ENCODE data around the gene CCL14. TPM values are rescaled to one million over a fixed set of nuclear protein-coding genes. Genes with fewer than 3 reads are reported as not detected.
"Not testable (repeated sequence)": the region's sequence is repeated elsewhere in the genome, so short reads cannot be mapped to it uniquely, and the experiment has no call there.

CCL14 gene
- total RNA-seq, 5 donors from 2014 or later (not counting 1 experiment from before 2014, with no cell fraction given): not detected

- Mint-ChIP-seq H3K4me3 (no peak overlapping the region), H3K9me3 (no peaks in the 10 kb centered on the region), H3K36me3 (no peaks in the 10 kb centered on the region), H3K27ac (no peak overlapping the region), H3K27me3 (peaks cover 0 to 4% of the 10 kb centered on the region in 2 donors), H3K4me1 (peaks cover 0 to 2% (median 0%) of the 10 kb centered on the region in 3 donors)
- Histone ChIP-seq H3K27me3 (replicated peaks in 1 of 2; ENCODE audit: control insufficient read depth in 2 of 2, extremely low read depth in 1 of 2, insufficient read depth in 2 of 2, low read length in 1 of 2) (no peaks in the 10 kb centered on the region), H3K4me3 (ENCODE audit: control insufficient read depth in 1 of 2, extremely low read depth in 1 of 2, low read length in 1 of 2) (no peak overlapping the region), H3K9me3 (no peaks in the 10 kb centered on the region), H3K4me1 (ENCODE audit: control insufficient read depth in 1 of 2, extremely low read depth in 1 of 2, insufficient read depth in 2 of 2, low read length in 2 of 2) (peaks cover 0 to 10% of the 10 kb centered on the region in 2 experiments), H3K27ac (ENCODE audit: low read length) (no peak overlapping the region), H3K36me3 (ENCODE audit: control insufficient read depth in 2 of 2, extremely low read depth in 1 of 2, insufficient read depth in 1 of 2, low read length in 1 of 2) (no peaks in the 10 kb centered on the region)
- ATAC-seq (replicated peaks in 1 of 4) (peak; percentile 73 to 77 (median 76)), DNase-seq (peak in 33 of 35 experiments; percentile 6 to 67 (median 33))
- POLR2A ChIA-PET: no interaction called here
- WGBS (ENCODE audit: insufficient coverage): 0% methylated on average over 2 of the region's 12 CpGs
- CTCF ChIA-PET: interaction anchor here (0.6 to 0.7 kb wide), 5 partner anchors 15 to 1103 kb away, joined by 3 to 9 read pairs (median 4); no protein-coding TSS in a partner anchor
Observed at GRCh38 chr17:35947156-35947585, 39.4 kb downstream of the CCL14 start.

GRCh38 chr17:35944151-35944550, 42.4 kb downstream of the CCL14 start:
- H3K4me1 ChIP-seq (ENCODE audit: control insufficient read depth in 1 of 2, extremely low read depth in 1 of 2, insufficient read depth in 2 of 2, low read length in 2 of 2): peaks cover 0 to 10% of the 10 kb centered on the region in 2 experiments
- no peaks in the 10 kb centered on the region for H3K36me3 ChIP-seq (ENCODE audit: control insufficient read depth in 2 of 2, extremely low read depth in 1 of 2, insufficient read depth in 1 of 2, low read length in 1 of 2)
- DNase-seq (no peak), ATAC-seq (replicated peaks in 1 of 4) (no peak)
- Mint-ChIP-seq H3K4me1 (peaks cover 0 to 2% (median 0%) of the 10 kb centered on the region in 3 donors), H3K27ac (no peak overlapping the region), H3K36me3 (no peaks in the 10 kb centered on the region), H3K27me3 (peaks cover 0 to 4% of the 10 kb centered on the region in 2 donors), H3K4me3 (no peak overlapping the region), H3K9me3 (no peaks in the 10 kb centered on the region)
- 92% methylated on average over 2 of the region's 4 CpGs for WGBS (ENCODE audit: insufficient coverage)
- no peak overlapping the region for H3K27ac ChIP-seq (ENCODE audit: low read length)
- H3K4me3 ChIP-seq (ENCODE audit: control insufficient read depth in 1 of 2, extremely low read depth in 1 of 2, low read length in 1 of 2): no peak overlapping the region
- H3K27me3 ChIP-seq (replicated peaks in 1 of 2; ENCODE audit: control insufficient read depth in 2 of 2, extremely low read depth in 1 of 2, insufficient read depth in 2 of 2, low read length in 1 of 2): no peaks in the 10 kb centered on the region
- H3K9me3 ChIP-seq: no peaks in the 10 kb centered on the region
- ChIA-PET POLR2A (no interaction called here), CTCF (interaction anchor here in 1 of 2 donors (0.7 kb wide), 1 partner anchor 251 kb away, joined by 3 read pairs; no protein-coding TSS in a partner anchor)

- Mint-ChIP-seq H3K4me3 (no peak within 1 kb of the TSS), H3K4me1 (peaks cover 0 to 2% (median 0%) of the 10 kb centered on the region in 3 donors), H3K27ac (peak within 1 kb of the TSS in 1 of 2 donors; percentile 56), H3K27me3 (peaks cover 0 to 4% of the 10 kb centered on the region in 2 donors), H3K36me3 (no peaks in the 10 kb centered on the region), H3K9me3 (no peaks in the 10 kb centered on the region)
- no CpG with 5 or more reads among the region's 2 CpGs for WGBS (ENCODE audit: insufficient coverage)
- POLR2A ChIA-PET: no interaction called here
- Histone ChIP-seq H3K27ac (ENCODE audit: low read length) (no peak within 1 kb of the TSS), H3K27me3 (replicated peaks in 1 of 2; ENCODE audit: control insufficient read depth in 2 of 2, extremely low read depth in 1 of 2, insufficient read depth in 2 of 2, low read length in 1 of 2) (no peaks in the 10 kb centered on the region), H3K4me3 (ENCODE audit: control insufficient read depth in 1 of 2, extremely low read depth in 1 of 2, low read length in 1 of 2) (no peak within 1 kb of the TSS), H3K4me1 (ENCODE audit: control insufficient read depth in 1 of 2, extremely low read depth in 1 of 2, insufficient read depth in 2 of 2, low read length in 2 of 2) (peaks cover 0 to 10% of the 10 kb centered on the region in 2 experiments), H3K9me3 (no peaks in the 10 kb centered on the region), H3K36me3 (ENCODE audit: control insufficient read depth in 2 of 2, extremely low read depth in 1 of 2, insufficient read depth in 1 of 2, low read length in 1 of 2) (no peaks in the 10 kb centered on the region)
- CTCF ChIA-PET: interaction anchor here in 1 of 2 donors (0.7 kb wide), 1 partner anchor 252 kb away, joined by 3 read pairs; no protein-coding TSS in a partner anchor
- ATAC-seq (replicated peaks in 1 of 4) (no peak), DNase-seq (no peak)
Observed at GRCh38 chr17:35943537-35943936, 43.0 kb downstream of the CCL14 start, which contains the start of gene LYZL6. Gene LYZL6, minus strand, starts transcription at chr17:35943713. Its CDS starts 4,357 bp downstream, at chr17:35939356.

- Histone ChIP-seq H3K9me3 (no peaks in the 10 kb centered on the region), H3K27me3 (replicated peaks in 1 of 2; ENCODE audit: control insufficient read depth in 2 of 2, extremely low read depth in 1 of 2, insufficient read depth in 2 of 2, low read length in 1 of 2) (no peaks in the 10 kb centered on the region), H3K27ac (ENCODE audit: low read length) (no peak overlapping the region), H3K4me3 (ENCODE audit: control insufficient read depth in 1 of 2, extremely low read depth in 1 of 2, low read length in 1 of 2) (no peak overlapping the region), H3K4me1 (ENCODE audit: control insufficient read depth in 1 of 2, extremely low read depth in 1 of 2, insufficient read depth in 2 of 2, low read length in 2 of 2) (peaks cover 0 to 7% of the 10 kb centered on the region in 2 experiments), H3K36me3 (ENCODE audit: control insufficient read depth in 2 of 2, extremely low read depth in 1 of 2, insufficient read depth in 1 of 2, low read length in 1 of 2) (no peaks in the 10 kb centered on the region)
- H3K9me3 Mint-ChIP-seq: no peaks in the 10 kb centered on the region
- peak overlapping the region in 1 of 2 donors; percentile 56 for H3K27ac Mint-ChIP-seq
- POLR2A ChIA-PET: no interaction called here
- no peaks in the 10 kb centered on the region for H3K36me3 Mint-ChIP-seq
- ATAC-seq (replicated peaks in 1 of 4): no peak
- H3K27me3 Mint-ChIP-seq: peaks cover 0 to 4% of the 10 kb centered on the region in 2 donors
- H3K4me1 Mint-ChIP-seq: peaks cover 0 to 2% (median 0%) of the 10 kb centered on the region in 3 donors
- CTCF ChIA-PET: interaction anchor here in 1 of 2 donors (0.5 kb wide), 1 partner anchor 679 kb away, joined by 3 read pairs; no protein-coding TSS in a partner anchor
- DNase-seq: no peak
- no peak overlapping the region for H3K4me3 Mint-ChIP-seq
- WGBS (ENCODE audit: insufficient coverage): 61% methylated on average over 3 of the region's 9 CpGs
Observed at GRCh38 chr17:35942588-35943186, 43.8 kb downstream of the CCL14 start.

- CTCF ChIA-PET; H3K36me3 ChIP-seq (ENCODE audit: control insufficient read depth in 2 of 2, extremely low read depth in 1 of 2, insufficient read depth in 1 of 2, low read length in 1 of 2); POLR2A ChIA-PET; H3K27me3 Mint-ChIP-seq; DNase-seq; H3K36me3 Mint-ChIP-seq; ATAC-seq (replicated peaks in 1 of 4); H3K4me3 Mint-ChIP-seq; H3K27me3 ChIP-seq (replicated peaks in 1 of 2; ENCODE audit: control insufficient read depth in 2 of 2, extremely low read depth in 1 of 2, insufficient read depth in 2 of 2, low read length in 1 of 2); H3K4me1 ChIP-seq (ENCODE audit: control insufficient read depth in 1 of 2, extremely low read depth in 1 of 2, insufficient read depth in 2 of 2, low read length in 2 of 2); H3K9me3 Mint-ChIP-seq; H3K4me1 Mint-ChIP-seq; H3K27ac ChIP-seq (ENCODE audit: low read length); H3K9me3 ChIP-seq; H3K27ac Mint-ChIP-seq; H3K4me3 ChIP-seq (ENCODE audit: control insufficient read depth in 1 of 2, extremely low read depth in 1 of 2, low read length in 1 of 2): not testable (repeated sequence)
- WGBS (ENCODE audit: insufficient coverage): no CpG with 5 or more reads among the region's 3 CpGs
Observed at GRCh38 chr17:35938492-35938891, 48.0 kb downstream of the CCL14 start.

- peaks cover 0 to 2% of the 10 kb centered on the region in 2 experiments for H3K27me3 ChIP-seq (replicated peaks in 1 of 2; ENCODE audit: control insufficient read depth in 2 of 2, extremely low read depth in 1 of 2, insufficient read depth in 2 of 2, low read length in 1 of 2)
- Mint-ChIP-seq H3K4me1 (peaks cover 0 to 1% (median under 1%) of the 10 kb centered on the region in 3 donors), H3K36me3 (no peaks in the 10 kb centered on the region), H3K4me3 (no peak overlapping the region), H3K9me3 (no peaks in the 10 kb centered on the region), H3K27ac (no peak overlapping the region), H3K27me3 (no peaks in the 10 kb centered on the region)
- H3K9me3 ChIP-seq: no peaks in the 10 kb centered on the region
- 100% methylated on average over 2 of the region's 5 CpGs for WGBS (ENCODE audit: insufficient coverage)
- no peak for DNase-seq
- H3K4me1 ChIP-seq (ENCODE audit: control insufficient read depth in 1 of 2, extremely low read depth in 1 of 2, insufficient read depth in 2 of 2, low read length in 2 of 2): no peaks in the 10 kb centered on the region
- no peak overlapping the region for H3K4me3 ChIP-seq (ENCODE audit: control insufficient read depth in 1 of 2, extremely low read depth in 1 of 2, low read length in 1 of 2)
- ChIA-PET CTCF (no interaction called here), POLR2A (no interaction called here)
- no peak overlapping the region for H3K27ac ChIP-seq (ENCODE audit: low read length)
- no peak for ATAC-seq (replicated peaks in 1 of 4)
- no peaks in the 10 kb centered on the region for H3K36me3 ChIP-seq (ENCODE audit: control insufficient read depth in 2 of 2, extremely low read depth in 1 of 2, insufficient read depth in 1 of 2, low read length in 1 of 2)
Observed at GRCh38 chr17:35936063-35936462, 50.5 kb downstream of the CCL14 start.
